Measurements from ENCODE around the gene GNG7. TPM values are rescaled to one million over a fixed set of nuclear protein-coding genes. Genes with fewer than 3 reads are reported as not detected.

The GNG7 gene
- total RNA-seq, 1 donor from 2014 or later = 11.3 TPM

GRCh38 chr19:2578391-2578890, 124.1 kb downstream of the GNG7 start:
- DNase-seq (ENCODE audit: low spot score, unreplicated experiment) = no peak
- TF ChIP-seq CTCF (IDR thresholded peaks at IDR 0.05; ENCODE audit: unreplicated experiment) = no peak
- Mint-ChIP-seq H3K27me3 (peaks cover 4% of the 10 kb centered on the region), H3K9me3 (ENCODE audit: low read depth) (peaks cover 4% of the 10 kb centered on the region), H3K4me1 (ENCODE audit: low read depth) (peaks cover 4% of the 10 kb centered on the region), H3K4me3 (ENCODE audit: low read depth) (peak overlapping the region; percentile 62), H3K27ac (no peak overlapping the region), H3K36me3 (ENCODE audit: insufficient read depth) (peaks cover 5% of the 10 kb centered on the region)

GRCh38 chr19:2577722-2578335, 124.7 kb downstream of the GNG7 start:
- Mint-ChIP-seq H3K27ac (no peak overlapping the region), H3K9me3 (ENCODE audit: low read depth) (peaks cover 4% of the 10 kb centered on the region), H3K4me3 (ENCODE audit: low read depth) (no peak overlapping the region), H3K27me3 (peaks cover 4% of the 10 kb centered on the region), H3K4me1 (ENCODE audit: low read depth) (peaks cover 4% of the 10 kb centered on the region), H3K36me3 (ENCODE audit: insufficient read depth) (peaks cover 4% of the 10 kb centered on the region)
- no peak for TF ChIP-seq CTCF (IDR thresholded peaks at IDR 0.05; ENCODE audit: unreplicated experiment)
- no peak for DNase-seq (ENCODE audit: low spot score, unreplicated experiment)

GRCh38 chr19:2575734-2576481, 126.6 kb downstream of the GNG7 start:
- Mint-ChIP-seq H3K27ac (no peak overlapping the region), H3K4me1 (ENCODE audit: low read depth) (peaks cover 3% of the 10 kb centered on the region)

GRCh38 chr19:2574971-2575630, 127.4 kb downstream of the GNG7 start:
- H3K36me3 Mint-ChIP-seq (ENCODE audit: insufficient read depth) = peaks cover under 1% of the 10 kb centered on the region
- H3K27ac Mint-ChIP-seq = no peak overlapping the region
- no peak overlapping the region for H3K4me3 Mint-ChIP-seq (ENCODE audit: low read depth)
- H3K4me1 Mint-ChIP-seq (ENCODE audit: low read depth) = peaks cover 2% of the 10 kb centered on the region
- peaks cover 3% of the 10 kb centered on the region for H3K9me3 Mint-ChIP-seq (ENCODE audit: low read depth)
- H3K27me3 Mint-ChIP-seq = peaks cover 4% of the 10 kb centered on the region
- TF ChIP-seq CTCF (IDR thresholded peaks at IDR 0.05; ENCODE audit: unreplicated experiment) = no peak
- no peak for DNase-seq (ENCODE audit: low spot score, unreplicated experiment)

More at GRCh38 chr19:2575734-2576481, 126.6 kb downstream of the GNG7 start:
- TF ChIP-seq CTCF (IDR thresholded peaks at IDR 0.05; ENCODE audit: unreplicated experiment) = no peak
- DNase-seq (ENCODE audit: low spot score, unreplicated experiment) = no peak
- Mint-ChIP-seq H3K36me3 (ENCODE audit: insufficient read depth) (no peaks in the 10 kb centered on the region), H3K4me3 (ENCODE audit: low read depth) (no peak overlapping the region), H3K9me3 (ENCODE audit: low read depth) (no peaks in the 10 kb centered on the region), H3K27me3 (peaks cover 4% of the 10 kb centered on the region)

GRCh38 chr19:2574478-2574931, 128.0 kb downstream of the GNG7 start:
- no peak overlapping the region for H3K27ac Mint-ChIP-seq
- H3K4me3 Mint-ChIP-seq (ENCODE audit: low read depth) = no peak overlapping the region
- TF ChIP-seq CTCF (IDR thresholded peaks at IDR 0.05; ENCODE audit: unreplicated experiment) = no peak
- DNase-seq (ENCODE audit: low spot score, unreplicated experiment) = no peak
- peaks cover 2% of the 10 kb centered on the region for H3K4me1 Mint-ChIP-seq (ENCODE audit: low read depth)
- peaks cover 4% of the 10 kb centered on the region for H3K27me3 Mint-ChIP-seq
- H3K36me3 Mint-ChIP-seq (ENCODE audit: insufficient read depth) = peaks cover 2% of the 10 kb centered on the region
- H3K9me3 Mint-ChIP-seq (ENCODE audit: low read depth) = peaks cover 4% of the 10 kb centered on the region
